ENCODE results near the gene ENKD1.
A peak's percentile ranks its signal among the peaks of the same experiment; 100 is the strongest.

Gene ENKD1

GRCh38 chr16:67664258-67664657, 2.3 kb downstream of the ENKD1 start:
- no peak overlapping the region for H3K4me3 ChIP-seq (ENCODE audit: low read depth, low read length)
- TF ChIP-seq CTCF (IDR thresholded peaks at IDR 0.05; ENCODE audit: low read depth, low read length, missing control alignments), result no peak
- no peak for DNase-seq (ENCODE audit: low read depth)

- no peak overlapping the region for H3K4me3 ChIP-seq (ENCODE audit: low read depth, low read length)
- TF ChIP-seq CTCF (IDR thresholded peaks at IDR 0.05; ENCODE audit: low read depth, low read length, missing control alignments), result no peak
- no peak for DNase-seq (ENCODE audit: low read depth)
Measured at GRCh38 chr16:67663877-67664222, 2.7 kb downstream of the ENKD1 start.

- TF ChIP-seq CTCF (IDR thresholded peaks at IDR 0.05; ENCODE audit: low read depth, low read length, missing control alignments), result peak; percentile 44
- no peak for DNase-seq (ENCODE audit: low read depth)
Measured at GRCh38 chr16:67663151-67663876, 3.2 kb downstream of the ENKD1 start.

GRCh38 chr16:67662653-67663010, 3.9 kb downstream of the ENKD1 start:
- TF ChIP-seq CTCF (IDR thresholded peaks at IDR 0.05; ENCODE audit: low read depth, low read length, missing control alignments), result no peak
- DNase-seq (ENCODE audit: low read depth), result no peak
- H3K4me3 ChIP-seq (ENCODE audit: low read depth, low read length), result no peak overlapping the region

More at GRCh38 chr16:67663151-67663876, 3.2 kb downstream of the ENKD1 start:
- no peak overlapping the region for H3K4me3 ChIP-seq (ENCODE audit: low read depth, low read length)

GRCh38 chr16:67661886-67662652, 4.5 kb downstream of the ENKD1 start:
- TF ChIP-seq CTCF (IDR thresholded peaks at IDR 0.05; ENCODE audit: low read depth, low read length, missing control alignments), result no peak
- no peak for DNase-seq (ENCODE audit: low read depth)
- no peak overlapping the region for H3K4me3 ChIP-seq (ENCODE audit: low read depth, low read length)

- no peak for DNase-seq (ENCODE audit: low read depth)
- peak overlapping the region; percentile 67 for H3K4me3 ChIP-seq (ENCODE audit: low read depth, low read length)
- TF ChIP-seq CTCF (IDR thresholded peaks at IDR 0.05; ENCODE audit: low read depth, low read length, missing control alignments), result no peak
Measured at GRCh38 chr16:67661101-67661761, 5.3 kb downstream of the ENKD1 start.

All from GM12864 (cell line).